HFF-Myc (cell line): Measurements from ENCODE around the gene CACHD1.

Experiments
- DNase-seq: peaks from one replicate; pipeline ENCODE4 v3.0.0-alpha.2; 2011; ENCODE audit warnings: low read depth; ENCODE audit errors: extremely low read depth
- H3K4me3 ChIP-seq: replicated peaks from 2 replicates; pipeline ENCODE4 v1.5.1; 2011; ENCODE audit warnings: low read depth, mild to moderate bottlenecking, control low read depth, low read length
- TF ChIP-seq, protein P1 (sequence below): IDR thresholded peaks from 2 replicates; pipeline ENCODE4 v1.5.1; 2012; ENCODE audit warnings: mild to moderate bottlenecking, low read depth, low read length, control low read depth; ENCODE audit errors: missing control alignments

CACHD1 gene

DNA sequence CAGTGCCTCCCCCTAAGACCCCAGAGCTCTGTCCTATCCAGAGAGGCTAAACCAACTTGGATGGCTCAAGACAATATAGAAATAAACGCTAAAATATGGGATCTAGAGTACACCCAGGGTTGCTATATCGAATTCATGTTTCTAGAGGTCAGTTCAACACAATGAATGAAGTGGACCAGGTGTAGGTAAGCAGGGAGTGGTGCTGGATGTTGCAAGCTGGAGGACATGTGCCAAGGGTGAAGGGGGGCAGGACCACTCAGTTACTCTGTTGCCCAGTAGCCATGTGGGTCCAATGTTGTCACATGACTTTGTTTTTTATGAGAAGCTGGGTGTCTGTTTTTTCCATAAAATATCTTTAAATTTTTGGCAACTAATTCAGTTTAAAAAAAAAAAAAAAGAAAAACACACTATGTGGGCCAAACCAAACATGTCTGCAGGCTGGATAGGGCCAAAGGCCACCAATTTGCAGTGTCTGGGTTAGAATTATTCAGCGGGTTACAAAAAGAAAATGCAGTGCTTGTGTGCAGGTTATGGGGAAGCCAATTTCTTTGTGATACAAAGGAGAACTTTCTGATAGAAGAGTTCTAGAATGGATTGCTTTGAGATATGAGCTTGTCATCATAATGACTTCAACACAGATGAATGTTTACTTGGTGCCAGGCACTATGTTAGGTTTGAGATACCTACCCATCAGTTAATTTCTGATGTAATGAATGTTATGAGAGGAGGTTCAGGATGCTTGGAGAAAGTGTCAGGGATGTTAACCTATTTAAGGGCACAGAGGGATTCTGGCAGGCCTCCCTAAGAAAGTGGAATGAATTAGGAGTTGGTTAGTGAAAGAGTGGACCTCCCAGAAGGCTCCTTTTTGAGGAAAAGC is 8.9 kb downstream of the CACHD1 start:
- no peak for DNase-seq
- TF ChIP-seq, protein P1, sequence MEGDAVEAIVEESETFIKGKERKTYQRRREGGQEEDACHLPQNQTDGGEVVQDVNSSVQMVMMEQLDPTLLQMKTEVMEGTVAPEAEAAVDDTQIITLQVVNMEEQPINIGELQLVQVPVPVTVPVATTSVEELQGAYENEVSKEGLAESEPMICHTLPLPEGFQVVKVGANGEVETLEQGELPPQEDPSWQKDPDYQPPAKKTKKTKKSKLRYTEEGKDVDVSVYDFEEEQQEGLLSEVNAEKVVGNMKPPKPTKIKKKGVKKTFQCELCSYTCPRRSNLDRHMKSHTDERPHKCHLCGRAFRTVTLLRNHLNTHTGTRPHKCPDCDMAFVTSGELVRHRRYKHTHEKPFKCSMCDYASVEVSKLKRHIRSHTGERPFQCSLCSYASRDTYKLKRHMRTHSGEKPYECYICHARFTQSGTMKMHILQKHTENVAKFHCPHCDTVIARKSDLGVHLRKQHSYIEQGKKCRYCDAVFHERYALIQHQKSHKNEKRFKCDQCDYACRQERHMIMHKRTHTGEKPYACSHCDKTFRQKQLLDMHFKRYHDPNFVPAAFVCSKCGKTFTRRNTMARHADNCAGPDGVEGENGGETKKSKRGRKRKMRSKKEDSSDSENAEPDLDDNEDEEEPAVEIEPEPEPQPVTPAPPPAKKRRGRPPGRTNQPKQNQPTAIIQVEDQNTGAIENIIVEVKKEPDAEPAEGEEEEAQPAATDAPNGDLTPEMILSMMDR, result no peak
- no peak overlapping the region for H3K4me3 ChIP-seq

DNA sequence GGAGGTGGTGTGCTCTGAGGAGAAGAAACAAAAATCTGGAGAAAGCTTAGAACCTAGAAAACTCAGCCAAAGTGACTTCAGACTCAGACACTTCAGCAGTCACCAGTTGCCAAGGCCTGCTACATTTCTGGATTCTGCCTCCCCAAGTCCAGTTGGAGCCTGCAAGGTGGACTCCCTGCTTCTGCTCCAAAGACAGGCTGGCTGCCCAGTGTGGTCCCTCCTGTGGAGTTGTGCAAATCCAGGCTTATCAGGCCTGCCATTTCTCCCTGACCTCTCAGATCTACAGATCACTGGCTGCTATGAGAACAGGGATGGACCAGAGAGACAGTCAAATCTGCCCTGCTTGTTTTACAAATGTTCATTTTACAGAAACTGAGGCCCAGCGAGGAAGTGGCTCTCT is 9.9 kb downstream of the CACHD1 start:
- no peak for DNase-seq
- H3K4me3 ChIP-seq, result no peak overlapping the region
- TF ChIP-seq, protein P1, result no peak

- TF ChIP-seq, protein P1, result no peak
- DNase-seq, result no peak
- no peak overlapping the region for H3K4me3 ChIP-seq
Observed at GRCh38 chr1:64480999-64481772, 11.3 kb downstream of the CACHD1 start.

- DNase-seq, result no peak
- TF ChIP-seq, protein P1, result no peak
- no peak overlapping the region for H3K4me3 ChIP-seq
Observed at GRCh38 chr1:64482128-64482527, 12.2 kb downstream of the CACHD1 start.

DNA sequence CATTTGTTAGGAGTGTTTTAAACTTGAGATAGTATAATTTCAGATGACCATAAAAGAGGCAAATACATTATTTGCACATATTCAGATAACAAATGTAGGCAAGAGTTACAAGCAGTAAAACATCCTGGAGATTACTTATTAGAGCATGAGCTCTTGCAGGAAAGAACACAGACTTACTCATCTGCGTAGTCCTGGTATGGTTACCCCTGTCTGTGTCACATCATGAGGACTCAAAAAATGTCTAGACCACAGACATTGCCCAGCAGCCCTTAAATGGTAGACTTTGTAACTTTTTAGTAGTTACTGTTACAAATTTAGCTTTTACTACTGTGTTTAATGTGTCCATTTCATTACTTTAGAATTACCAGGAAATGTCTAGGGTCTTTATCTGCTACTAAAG is 12.8 kb downstream of the CACHD1 start:
- DNase-seq, result no peak
- no peak overlapping the region for H3K4me3 ChIP-seq
- TF ChIP-seq, protein P1, result no peak

DNA sequence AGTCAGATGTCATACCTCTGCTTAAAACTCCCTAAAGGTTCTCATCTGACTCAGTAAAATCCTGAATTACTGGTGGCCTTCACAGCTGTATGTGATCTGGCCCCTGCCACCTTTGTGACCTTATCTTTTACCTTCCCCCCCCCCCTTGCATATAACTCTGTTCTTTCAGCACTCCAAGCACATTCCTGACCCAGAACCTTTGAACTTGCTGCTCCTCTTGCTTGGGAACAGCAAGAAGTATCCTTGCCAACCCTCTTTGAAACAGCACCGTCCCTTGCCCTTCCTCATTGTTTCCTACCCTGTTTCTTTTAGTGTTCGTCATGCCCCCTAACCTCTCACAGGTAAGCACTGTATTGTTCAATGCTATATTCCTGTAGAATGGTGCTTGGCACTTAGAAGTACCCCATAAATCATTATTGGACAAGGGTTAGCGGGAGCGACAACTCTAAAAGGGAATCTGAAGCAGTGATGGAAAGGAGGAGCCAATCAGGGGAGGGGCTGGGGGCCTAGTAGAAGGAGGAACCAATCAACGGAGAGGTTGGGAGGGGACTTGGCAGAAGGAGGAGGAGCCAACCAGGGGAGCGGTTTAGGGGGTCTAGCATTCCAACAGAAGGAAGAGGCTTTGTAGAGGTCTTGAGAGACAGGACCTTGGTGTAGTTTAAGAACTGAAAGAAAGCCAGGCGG is 13.9 kb downstream of the CACHD1 start:
- TF ChIP-seq, protein P1, result no peak
- DNase-seq, result no peak
- no peak overlapping the region for H3K4me3 ChIP-seq
